Stomach (tissue), 9 donors: Measurements from ENCODE around the gene ARHGEF4. TPM values are rescaled to one million over a fixed set of nuclear protein-coding genes. Genes with fewer than 3 reads are reported as not detected.

ENCODE experiments used
- DNase-seq, 2 donors: peaks; one replicate each; pipeline versions ENCODE4 v3.0.0 to v3.0.0-alpha.2; 2013 to 2019
- H3K27ac ChIP-seq, 5 donors: fragments of 200-600 bp in 4 of 5; sonication (generic) in 4 of 5; one replicate each; pipeline ENCODE4 v1.5.1; 2013 to 2019; ENCODE audit warnings: mild to moderate bottlenecking in 1 of 5, moderate library complexity in 1 of 5
- H3K27me3 ChIP-seq, 3 donors: fragments of 200-600 bp; sonication (generic); one replicate each; pipeline ENCODE4 v1.5.1; 2017 to 2019; ENCODE audit warnings: mixed run types in 1 of 3
- H3K36me3 ChIP-seq, 4 donors: fragments of 200-600 bp; sonication (generic); 1 replicate in 3 of 4; 2 replicates in 1 of 4; pipeline ENCODE4 v1.5.1; 2016 to 2019
- H3K4me1 ChIP-seq, 4 donors: fragments of 200-600 bp; sonication (generic); one replicate each; pipeline ENCODE4 v1.5.1; 2016 to 2019
- H3K4me3 ChIP-seq, 4 donors: fragments of 200-600 bp; sonication (generic) in 3 of 4; one replicate each; pipeline ENCODE4 v1.5.1; 2016 to 2019; ENCODE audit warnings: mild to moderate bottlenecking in 1 of 4
- H3K9me3 ChIP-seq, 4 donors: fragments of 200-600 bp; sonication (generic); one replicate each; pipeline ENCODE4 v1.5.1; 2016 to 2019
- CTCF ChIP-seq, 7 experiments: fragments of 450-650 bp in 4 of 7; fragments of 200-600 bp in 3 of 7; sonication (generic) in 3 of 7; IDR thresholded peaks; one replicate each; pipeline ENCODE4 v1.5.1; 2016 to 2019; ENCODE audit warnings: antibody characterized with exemption in 7 of 7, control low read depth in 2 of 7, mild to moderate bottlenecking in 1 of 7
- EP300 ChIP-seq: sonication (generic); formaldehyde crosslinking; IDR thresholded peaks from one replicate; pipeline ENCODE4 v1.6.1; 2017; ENCODE audit warnings: antibody characterized with exemption
- POLR2A ChIP-seq, 4 donors: fragments of 450-650 bp; IDR thresholded peaks; one replicate each; pipeline ENCODE4 v1.6.1; 2016; ENCODE audit warnings: antibody characterized with exemption in 4 of 4, control low read depth in 2 of 4, mild to moderate bottlenecking in 1 of 4, moderate library complexity in 1 of 4
- POLR2AphosphoS5 ChIP-seq, 3 donors: sonication (generic); formaldehyde crosslinking; IDR thresholded peaks; one replicate each; pipeline ENCODE4 v1.6.1; 2016; ENCODE audit warnings: antibody characterized with exemption in 3 of 3
- WGBS, 5 donors: extraction: QIAGEN DNeasy Blood & Tissue Kit in 3 of 5; methylation state at CpG; one replicate each; pipeline versions ENCODE4 v1.1.5 to v1.1.7; 2013 to 2018; 5-methylcytosine and 5-hydroxymethylcytosine counted together
- intact Hi-C: fragments of 100-400 bp; cut with DNase I; formaldehyde crosslinking; loops from one replicate; pipeline ENCODE4 v1.15.1; 2023; ENCODE audit warnings: low total_unique reads
- polyA plus RNA-seq, 3 donors: library from polyadenylated mRNA; stranded (reverse); fragments of 200-250 nt; gene quantifications; one replicate each; pipeline ENCODE4 v1.2.3, GENCODE V29; 2013
- total RNA-seq, 5 donors: library from RNA; depleted of rRNA; stranded (reverse); fragments of >200 nt; gene quantifications; one replicate each; pipeline versions ENCODE4 v1.1.0 to v1.2.3, GENCODE V29; 2014 to 2016
- donor health status: healthy with polysubstance abuse.
- donor health status: Bipolar disorder and iron deficiency.
- donor health status: healthy.

The ARHGEF4 gene
- total and polyA plus RNA-seq, 8 donors, result 1.4 to 32.3 (median 11.2) TPM; not detected in 1

GRCh38 chr2:130890941-130891669 lies 54.4 kb downstream of the ARHGEF4 start:
- peaks cover 0 to 28% (median 0%) of the 10 kb centered on the region in 3 donors for H3K27me3 ChIP-seq
- DNase-seq, result no peak
- TF ChIP-seq POLR2AphosphoS5 (IDR thresholded peaks at IDR 0.05) (no peak), POLR2A (IDR thresholded peaks at IDR 0.05) (no peak), EP300 (no peak), CTCF (IDR thresholded peaks at IDR 0.05) (no peak)
- H3K4me1 ChIP-seq, result no peaks in the 10 kb centered on the region
- H3K4me3 ChIP-seq, result no peak overlapping the region
- 71 to 84% (median 74%) methylated on average over 5 of the region's 5 CpGs for WGBS, 5 donors
- no peaks in the 10 kb centered on the region for H3K9me3 ChIP-seq
- no peaks in the 10 kb centered on the region for H3K36me3 ChIP-seq
- no peak overlapping the region for H3K27ac ChIP-seq
- intact Hi-C loops, result no loop called here

GRCh38 chr2:130891966-130892365 lies 55.3 kb downstream of the ARHGEF4 start:
- WGBS, 5 donors, result 64 to 82% (median 72%) methylated on average over 4 of the region's 4 CpGs

GRCh38 chr2:130892793-130893785 lies 56.4 kb downstream of the ARHGEF4 start:
- Histone ChIP-seq H3K27ac (no peak overlapping the region), H3K27me3 (peaks cover 0 to 20% (median 0%) of the 10 kb centered on the region in 3 donors), H3K4me3 (no peak overlapping the region), H3K36me3 (no peaks in the 10 kb centered on the region), H3K4me1 (no peaks in the 10 kb centered on the region), H3K9me3 (no peaks in the 10 kb centered on the region)
- intact Hi-C loops, result no loop called here
- no peak for DNase-seq
- TF ChIP-seq POLR2AphosphoS5 (IDR thresholded peaks at IDR 0.05) (no peak), EP300 (no peak), POLR2A (IDR thresholded peaks at IDR 0.05) (no peak), CTCF (IDR thresholded peaks at IDR 0.05) (no peak)
- WGBS, 5 donors, result 83 to 85% (median 84%) methylated on average over 18 of the region's 18 CpGs

More at GRCh38 chr2:130891966-130892365, 55.3 kb downstream of the ARHGEF4 start:
- no peak for DNase-seq
- Histone ChIP-seq H3K9me3 (no peaks in the 10 kb centered on the region), H3K27ac (no peak overlapping the region), H3K36me3 (no peaks in the 10 kb centered on the region), H3K4me1 (no peaks in the 10 kb centered on the region), H3K4me3 (no peak overlapping the region), H3K27me3 (peaks cover 0 to 28% (median 0%) of the 10 kb centered on the region in 3 donors)
- intact Hi-C loops, result no loop called here
- no peak for TF ChIP-seq EP300
- no peak for TF ChIP-seq POLR2AphosphoS5 (IDR thresholded peaks at IDR 0.05)
- TF ChIP-seq CTCF (IDR thresholded peaks at IDR 0.05), result no peak
- TF ChIP-seq POLR2A (IDR thresholded peaks at IDR 0.05), result no peak

GRCh38 chr2:130894326-130894942 lies 57.7 kb downstream of the ARHGEF4 start:
- Histone ChIP-seq H3K27ac (no peak overlapping the region), H3K4me1 (no peaks in the 10 kb centered on the region), H3K9me3 (no peaks in the 10 kb centered on the region), H3K36me3 (no peaks in the 10 kb centered on the region), H3K4me3 (no peak overlapping the region), H3K27me3 (peaks cover 0 to 19% (median 0%) of the 10 kb centered on the region in 3 donors)
- intact Hi-C loops, result no loop called here
- TF ChIP-seq EP300 (no peak), POLR2A (IDR thresholded peaks at IDR 0.05) (no peak), POLR2AphosphoS5 (IDR thresholded peaks at IDR 0.05) (no peak), CTCF (IDR thresholded peaks at IDR 0.05) (no peak)
- no peak for DNase-seq
- 55 to 62% (median 57%) methylated on average over 7 of the region's 7 CpGs for WGBS, 5 donors
